ENCODE measurements around the gene CBLIF.

DNA sequence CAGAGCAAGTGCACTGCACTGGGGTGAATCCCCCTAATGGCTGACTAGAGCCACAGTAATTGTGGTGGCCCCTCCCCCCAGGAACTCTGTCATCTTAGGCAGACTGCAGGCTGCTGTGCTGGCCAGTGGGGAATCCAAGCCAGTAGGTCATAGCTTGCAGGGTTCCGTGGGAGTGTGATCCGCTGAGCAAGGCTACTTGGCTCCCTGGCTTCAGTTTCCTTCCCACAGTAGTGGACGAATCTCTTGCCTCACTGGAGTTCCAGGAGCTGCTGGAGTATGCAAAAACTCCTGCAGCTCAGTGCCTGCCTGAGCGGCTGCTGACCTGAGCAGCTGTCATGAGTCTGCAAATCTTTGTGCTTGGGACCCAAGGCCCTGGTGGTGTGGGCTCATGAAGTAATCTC is 46.5 kb upstream of the CBLIF start:
- no peak for TF ChIP-seq EZH2 (IDR thresholded peaks at IDR 0.05; ENCODE audit: insufficient read depth, poor library complexity, severe bottlenecking)
- no peak for TF ChIP-seq EZH2phosphoT487 (IDR thresholded peaks at IDR 0.05; ENCODE audit: insufficient read depth, low read depth)

All from GM23248 (cell line).